ENCODE data around the gene ERCC6L.

- TF ChIP-seq CTCF (IDR thresholded peaks at IDR 0.05): no peak
- TF ChIP-seq ZFX (IDR thresholded peaks at IDR 0.05; ENCODE audit: borderline replicate concordance): no peak
Observed at GRCh38 chrX:72265263-72265662, 26.4 kb upstream of the ERCC6L start.

Data from 22Rv1 (cell line).